Esophagus muscularis mucosa (tissue), 3 donors: ENCODE results near the gene SRP14.

Experiments used
- POLR2AphosphoS5 ChIP-seq, 2 donors: sonication (generic); formaldehyde crosslinking; IDR thresholded peaks; one replicate each; pipeline ENCODE4 v1.6.1; 2017; ENCODE audit warnings: antibody characterized with exemption in 2 of 2
- TF ChIP-seq, protein P1 (sequence below), 3 experiments: fragments of 200-600 bp in 2 of 3; fragments of 450-650 bp in 1 of 3; sonication (generic) in 2 of 3; IDR thresholded peaks; one replicate each; pipeline ENCODE4 v1.5.1; 2017 to 2019; ENCODE audit warnings: antibody characterized with exemption in 3 of 3, mild to moderate bottlenecking in 2 of 3, moderate library complexity in 1 of 3

DNA sequence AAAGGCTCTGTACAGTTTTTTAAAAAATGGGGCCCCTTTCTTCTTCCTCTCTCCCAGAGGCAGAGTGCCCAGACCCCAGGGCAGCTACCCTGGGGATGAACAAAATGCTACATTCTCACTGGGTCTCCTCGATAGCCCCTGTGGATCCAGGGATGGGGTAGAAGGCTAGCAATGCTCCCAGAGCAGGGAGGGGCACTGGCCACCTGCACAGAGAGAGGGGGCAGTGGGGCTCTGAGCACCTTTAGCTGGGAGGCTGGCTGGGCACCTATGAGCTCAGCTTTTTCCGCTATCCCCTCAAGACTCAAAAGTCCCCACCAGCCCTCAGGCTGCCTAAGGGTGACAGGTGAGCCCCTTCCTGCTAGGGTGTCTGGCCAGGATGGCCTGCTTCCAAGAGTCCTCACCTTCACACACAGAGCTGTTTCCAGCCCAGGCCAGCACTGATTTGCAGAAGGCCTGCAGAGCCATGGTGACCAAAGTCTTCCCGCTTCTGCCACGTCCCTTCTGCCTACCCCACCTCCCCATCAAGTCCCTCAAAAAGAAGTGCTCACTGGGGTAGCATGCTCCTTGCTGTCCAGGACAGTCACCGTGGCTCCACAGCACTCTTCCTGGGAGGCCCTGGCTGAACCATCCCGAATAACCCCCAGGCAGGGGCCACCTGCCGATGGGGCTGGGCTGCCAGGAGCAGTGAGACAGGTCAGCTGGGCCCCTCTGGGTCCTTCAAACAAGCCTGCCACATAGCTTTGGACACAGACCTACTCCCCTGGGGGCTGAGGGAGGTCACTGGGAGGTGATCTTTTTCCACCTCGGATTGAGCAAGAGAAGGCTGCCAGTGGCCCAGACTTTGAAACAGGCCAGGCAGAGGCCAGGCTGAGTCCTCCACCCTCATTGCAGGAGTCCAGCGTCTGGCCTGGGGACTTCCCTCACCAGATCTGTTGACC is 49.3 kb upstream of the SRP14 start:
- no peak for TF ChIP-seq POLR2AphosphoS5 (IDR thresholded peaks at IDR 0.05)
- TF ChIP-seq, protein P1, sequence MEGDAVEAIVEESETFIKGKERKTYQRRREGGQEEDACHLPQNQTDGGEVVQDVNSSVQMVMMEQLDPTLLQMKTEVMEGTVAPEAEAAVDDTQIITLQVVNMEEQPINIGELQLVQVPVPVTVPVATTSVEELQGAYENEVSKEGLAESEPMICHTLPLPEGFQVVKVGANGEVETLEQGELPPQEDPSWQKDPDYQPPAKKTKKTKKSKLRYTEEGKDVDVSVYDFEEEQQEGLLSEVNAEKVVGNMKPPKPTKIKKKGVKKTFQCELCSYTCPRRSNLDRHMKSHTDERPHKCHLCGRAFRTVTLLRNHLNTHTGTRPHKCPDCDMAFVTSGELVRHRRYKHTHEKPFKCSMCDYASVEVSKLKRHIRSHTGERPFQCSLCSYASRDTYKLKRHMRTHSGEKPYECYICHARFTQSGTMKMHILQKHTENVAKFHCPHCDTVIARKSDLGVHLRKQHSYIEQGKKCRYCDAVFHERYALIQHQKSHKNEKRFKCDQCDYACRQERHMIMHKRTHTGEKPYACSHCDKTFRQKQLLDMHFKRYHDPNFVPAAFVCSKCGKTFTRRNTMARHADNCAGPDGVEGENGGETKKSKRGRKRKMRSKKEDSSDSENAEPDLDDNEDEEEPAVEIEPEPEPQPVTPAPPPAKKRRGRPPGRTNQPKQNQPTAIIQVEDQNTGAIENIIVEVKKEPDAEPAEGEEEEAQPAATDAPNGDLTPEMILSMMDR (IDR thresholded peaks at IDR 0.05): no peak
